Activated CD4-positive, alpha-beta T cell treated with anti-CD3 and anti-CD28 coated beads, Interleukin-2, amount 50 U/mL, for 16 hours (primary cell): ENCODE measurements around the gene WFDC1.
A peak's percentile ranks its signal among the peaks of the same experiment; 100 is the strongest.

ENCODE experiments used
- DNase-seq: peaks from one replicate; pipeline ENCODE4 v3.0.0-alpha.2; 2020

The WFDC1 gene

GRCh38 chr16:84303516-84303915 lies 8.8 kb downstream of the WFDC1 start:
- DNase-seq = no peak

- no peak for DNase-seq
Observed at GRCh38 chr16:84306564-84306963, 11.9 kb downstream of the WFDC1 start.

- no peak for DNase-seq
Observed at GRCh38 chr16:84307209-84307954, 12.7 kb downstream of the WFDC1 start.

GRCh38 chr16:84308120-84308519 lies 13.4 kb downstream of the WFDC1 start:
- DNase-seq = peak; percentile 30

GRCh38 chr16:84310642-84311041 lies 16.0 kb downstream of the WFDC1 start:
- DNase-seq = no peak

- no peak for DNase-seq
Observed at GRCh38 chr16:84312783-84313382, 18.2 kb downstream of the WFDC1 start.

- DNase-seq = no peak
Observed at GRCh38 chr16:84313921-84314320, 19.2 kb downstream of the WFDC1 start.

GRCh38 chr16:84314373-84314772 lies 19.7 kb downstream of the WFDC1 start:
- DNase-seq = no peak

- no peak for DNase-seq
Observed at GRCh38 chr16:84314814-84315213, 20.1 kb downstream of the WFDC1 start.

GRCh38 chr16:84315422-84315821 lies 20.7 kb downstream of the WFDC1 start:
- DNase-seq = no peak

- DNase-seq = no peak
Observed at GRCh38 chr16:84318091-84318975, 23.7 kb downstream of the WFDC1 start.

GRCh38 chr16:84319146-84319760 lies 24.6 kb downstream of the WFDC1 start:
- no peak for DNase-seq

- no peak for DNase-seq
Observed at GRCh38 chr16:84320511-84320910, 25.8 kb downstream of the WFDC1 start.

- DNase-seq = no peak
Observed at GRCh38 chr16:84321932-84322331, 27.3 kb downstream of the WFDC1 start.

- DNase-seq = no peak
Observed at GRCh38 chr16:84322749-84323148, 28.1 kb downstream of the WFDC1 start.

GRCh38 chr16:84323606-84324005 lies 28.9 kb downstream of the WFDC1 start:
- DNase-seq = no peak

- DNase-seq = no peak
Observed at GRCh38 chr16:84324434-84325262, 30.0 kb downstream of the WFDC1 start.

- DNase-seq = no peak
Observed at GRCh38 chr16:84326545-84326944, 31.9 kb downstream of the WFDC1 start.

- no peak for DNase-seq
Observed at GRCh38 chr16:84327926-84328505, 33.3 kb downstream of the WFDC1 start.

GRCh38 chr16:84329016-84329415 lies 34.3 kb downstream of the WFDC1 start:
- DNase-seq = no peak

GRCh38 chr16:84329843-84330684 lies 35.4 kb downstream of the WFDC1 start:
- no peak for DNase-seq
